Right lobe of liver (tissue), 6 donors: ENCODE measurements around the gene STAT3. TPM values are rescaled to one million over a fixed set of nuclear protein-coding genes. Genes with fewer than 3 reads are reported as not detected.
A peak's percentile ranks its signal among the peaks of the same experiment; 100 is the strongest.
"Not testable (repeated sequence)": the region's sequence is repeated elsewhere in the genome, so short reads cannot be mapped to it uniquely, and the experiment has no call there.

Experiments used
- ATAC-seq, 4 donors: fragments of 200-7000 bp; cut with Tn5 transposase; one replicate each; pipeline ENCODE4 v1.9.1; 2020; ENCODE audit warnings: mild to moderate bottlenecking in 4 of 4, moderate library complexity in 4 of 4
- DNase-seq, 3 donors: peaks; one replicate each; pipeline ENCODE4 v3.0.0-alpha.2; 2020
- H3K27ac ChIP-seq, 3 donors: fragments of 200-600 bp; one replicate each; pipeline ENCODE4 v1.8.0; 2022
- H3K27me3 ChIP-seq, 2 donors: fragments of 200-600 bp; one replicate each; pipeline ENCODE4 v1.8.0; 2022
- H3K36me3 ChIP-seq, 4 donors: fragments of 200-600 bp; sonication (generic) in 1 of 4; one replicate each; pipeline versions ENCODE4 v1.5.1 to v1.8.0; 2017 to 2022; ENCODE audit warnings: control low read depth in 1 of 4
- H3K4me1 ChIP-seq, 4 donors: fragments of 200-600 bp; sonication (generic) in 1 of 4; one replicate each; pipeline versions ENCODE4 v1.5.1 to v1.8.0; 2017 to 2022; ENCODE audit warnings: control low read depth in 1 of 4
- H3K4me3 ChIP-seq, 3 donors: fragments of 200-600 bp; one replicate each; pipeline ENCODE4 v1.8.0; 2022
- H3K9me3 ChIP-seq, 4 donors: fragments of 200-600 bp; sonication (generic) in 1 of 4; one replicate each; pipeline versions ENCODE4 v1.5.1 to v1.8.0; 2017 to 2022; ENCODE audit warnings: control low read depth in 1 of 4
- POLR2A ChIP-seq: fragments of 450-650 bp; IDR thresholded peaks from one replicate; pipeline ENCODE4 v1.6.1; 2017; ENCODE audit warnings: antibody characterized with exemption, mild to moderate bottlenecking
- WGBS: methylation state at CpG from one replicate; pipeline ENCODE4 v1.1.6; 2018; ENCODE audit warnings: low coverage, low lambda C conversion rate; ENCODE audit not compliant: insufficient coverage; ENCODE audit errors: missing lambda C conversion rate; 5-methylcytosine and 5-hydroxymethylcytosine counted together
- intact Hi-C, 2 donors: fragments of 100-400 bp; cut with DNase I; formaldehyde crosslinking; loops; one replicate each; pipeline versions ENCODE4 v1.11.2 to v1.14.1; 2022
- total RNA-seq, 6 experiments: library from RNA; depleted of rRNA in 2 of 6; stranded (reverse); fragments of >200 nt in 2 of 6; fragmentation: NEBNext Ultra II Directional in 3 of 6; extraction: Animal tissue kit (Norgen Biotek cat#: 25700) in 3 of 6; gene quantifications; one replicate each; pipeline versions ENCODE4 v1.1.0 to v1.2.4, GENCODE V29; 2016 to 2023
- TF ChIP-seq, protein P1 (sequence below), 4 donors: fragments of 200-600 bp in 3 of 4; fragments of 450-650 bp in 1 of 4; IDR thresholded peaks; one replicate each; pipeline versions ENCODE4 v1.5.1 to v1.8.0; 2016 to 2022; ENCODE audit warnings: antibody characterized with exemption in 4 of 4, mild to moderate bottlenecking in 2 of 4
- donor health status: DM: no; HTN: yes; CAD: no.
- donor health status: DM: no; HTN: no; CAD: no.
- donor health status: DM: no; HTN: no; CAD: no.
- donor health status: DM: no; HTN: yes; CAD: no.
- donor health status: DM: no; HTN: yes; CAD: no.

Gene STAT3
- total RNA-seq, 6 experiments from 2014 or later, result 108 to 267 (median 208) TPM

DNA sequence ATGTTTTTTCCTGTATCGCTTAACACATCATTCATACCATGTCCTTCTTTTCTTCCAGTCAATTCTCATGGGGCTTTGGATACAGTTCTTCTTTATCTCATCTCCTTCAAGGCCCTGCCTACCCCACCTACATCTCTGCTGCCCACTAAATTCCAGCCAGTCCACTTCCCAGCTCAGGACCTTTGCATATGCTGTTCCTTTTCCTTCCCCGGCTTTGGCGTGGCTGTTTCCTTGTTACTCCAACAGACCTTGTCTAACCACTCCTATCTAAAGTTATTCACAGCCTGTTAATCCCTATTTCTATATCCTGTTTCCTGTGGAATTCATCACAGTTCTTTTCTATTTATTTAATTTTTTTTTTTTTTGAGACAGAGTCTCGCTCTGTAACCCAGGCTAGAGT, 6.6 kb upstream of the STAT3 start:
- ATAC-seq, result peak in 2 of 4 donors; percentile 9 to 42
- H3K27me3 ChIP-seq, result no peaks in the 10 kb centered on the region
- no peaks in the 10 kb centered on the region for H3K9me3 ChIP-seq
- DNase-seq, result no peak
- 81% methylated on average over 4 of the region's 4 CpGs for WGBS
- intact Hi-C loops, result loop anchor here in 1 of 2 donors (10.0 kb wide), 1 partner anchor 50 kb away; no protein-coding TSS in a partner anchor
- H3K27ac ChIP-seq, result no peak overlapping the region
- H3K36me3 ChIP-seq, result no peaks in the 10 kb centered on the region
- TF ChIP-seq POLR2A, result no peak
- TF ChIP-seq, protein P1, sequence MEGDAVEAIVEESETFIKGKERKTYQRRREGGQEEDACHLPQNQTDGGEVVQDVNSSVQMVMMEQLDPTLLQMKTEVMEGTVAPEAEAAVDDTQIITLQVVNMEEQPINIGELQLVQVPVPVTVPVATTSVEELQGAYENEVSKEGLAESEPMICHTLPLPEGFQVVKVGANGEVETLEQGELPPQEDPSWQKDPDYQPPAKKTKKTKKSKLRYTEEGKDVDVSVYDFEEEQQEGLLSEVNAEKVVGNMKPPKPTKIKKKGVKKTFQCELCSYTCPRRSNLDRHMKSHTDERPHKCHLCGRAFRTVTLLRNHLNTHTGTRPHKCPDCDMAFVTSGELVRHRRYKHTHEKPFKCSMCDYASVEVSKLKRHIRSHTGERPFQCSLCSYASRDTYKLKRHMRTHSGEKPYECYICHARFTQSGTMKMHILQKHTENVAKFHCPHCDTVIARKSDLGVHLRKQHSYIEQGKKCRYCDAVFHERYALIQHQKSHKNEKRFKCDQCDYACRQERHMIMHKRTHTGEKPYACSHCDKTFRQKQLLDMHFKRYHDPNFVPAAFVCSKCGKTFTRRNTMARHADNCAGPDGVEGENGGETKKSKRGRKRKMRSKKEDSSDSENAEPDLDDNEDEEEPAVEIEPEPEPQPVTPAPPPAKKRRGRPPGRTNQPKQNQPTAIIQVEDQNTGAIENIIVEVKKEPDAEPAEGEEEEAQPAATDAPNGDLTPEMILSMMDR (IDR thresholded peaks at IDR 0.05), result no peak
- H3K4me1 ChIP-seq, result peaks cover 0 to 7% (median under 1%) of the 10 kb centered on the region in 4 donors
- H3K4me3 ChIP-seq, result no peak overlapping the region

GRCh38 chr17:42392692-42393415, 4.6 kb upstream of the STAT3 start:
- 56% methylated on average over 4 of the region's 4 CpGs for WGBS
- ATAC-seq (no peak), DNase-seq (no peak)
- TF ChIP-seq, protein P1 (IDR thresholded peaks at IDR 0.05), result no peak
- Histone ChIP-seq H3K9me3 (no peaks in the 10 kb centered on the region), H3K27me3 (no peaks in the 10 kb centered on the region), H3K4me1 (peaks cover 0 to 15% (median 5%) of the 10 kb centered on the region in 4 donors), H3K4me3 (no peak overlapping the region), H3K27ac (no peak overlapping the region), H3K36me3 (no peaks in the 10 kb centered on the region)
- intact Hi-C loops, result loop anchor here in 1 of 2 donors (10.0 kb wide), 1 partner anchor 48 kb away; no protein-coding TSS in a partner anchor

DNA sequence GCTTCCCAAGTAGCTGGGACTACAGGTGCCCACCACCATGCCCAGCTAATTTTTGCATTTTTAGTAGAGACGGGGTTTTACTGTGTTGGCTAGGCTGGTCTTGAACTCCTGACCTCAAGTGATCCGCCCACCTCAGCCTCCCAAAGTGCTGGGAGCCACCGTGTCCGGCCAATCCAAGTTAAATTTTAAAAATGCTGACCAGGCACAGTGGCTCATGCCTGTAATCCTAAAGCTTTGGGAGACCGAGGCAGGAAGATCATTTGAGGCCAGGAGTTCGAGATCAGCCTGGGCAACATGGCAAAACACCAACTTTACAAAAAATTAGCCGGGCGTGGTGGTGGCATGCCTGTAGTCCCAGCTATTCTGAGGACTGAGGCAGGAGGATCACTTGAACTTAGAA, 3.2 kb upstream of the STAT3 start:
- intact Hi-C loops, result loop anchor here in 1 of 2 donors (10.0 kb wide), 1 partner anchor 47 kb away; no protein-coding TSS in a partner anchor
- WGBS, result 90% methylated on average over 5 of the region's 8 CpGs
- not testable (repeated sequence) for H3K27ac ChIP-seq

DNA sequence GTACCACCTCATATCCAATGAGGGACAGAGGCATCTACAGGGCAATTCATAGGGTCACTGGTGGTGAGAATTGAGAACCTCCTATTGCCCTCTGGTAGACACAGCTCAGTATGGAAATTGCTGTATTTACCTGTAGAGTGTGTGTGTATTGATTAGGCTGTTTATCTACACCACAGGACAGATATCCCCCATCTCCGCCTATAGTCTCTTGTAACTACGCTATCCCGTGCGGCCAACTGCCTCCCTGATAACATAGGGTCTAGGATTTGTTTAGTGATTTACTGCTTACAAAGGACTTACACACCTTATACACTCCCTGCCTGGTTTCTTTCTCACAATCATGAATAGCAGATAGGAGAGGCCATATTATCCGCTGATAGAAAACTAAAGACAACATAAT, 1.7 kb upstream of the STAT3 start:
- 94% methylated on average over 5 of the region's 5 CpGs for WGBS
- no peaks in the 10 kb centered on the region for H3K27me3 ChIP-seq
- intact Hi-C loops, result loop anchor here in 1 of 2 donors (10.0 kb wide), 1 partner anchor 45 kb away; no protein-coding TSS in a partner anchor
- H3K36me3 ChIP-seq, result no peaks in the 10 kb centered on the region
- DNase-seq (no peak), ATAC-seq (no peak)
- peaks cover 0 to 35% (median 11%) of the 10 kb centered on the region in 4 donors for H3K4me1 ChIP-seq
- H3K27ac ChIP-seq, result peak overlapping the region in 1 of 3 donors; percentile 90
- no peak for TF ChIP-seq POLR2A
- TF ChIP-seq, protein P1 (IDR thresholded peaks at IDR 0.05), result no peak
- no peak overlapping the region for H3K4me3 ChIP-seq
- no peaks in the 10 kb centered on the region for H3K9me3 ChIP-seq

More for the DNA sequence above, 3.2 kb upstream of the STAT3 start:
- not testable (repeated sequence) for H3K9me3 ChIP-seq, H3K27me3 ChIP-seq, H3K4me3 ChIP-seq, H3K36me3 ChIP-seq, ATAC-seq, DNase-seq
- peaks cover 0 to 21% (median 5%) of the 10 kb centered on the region in 4 donors for H3K4me1 ChIP-seq

DNA sequence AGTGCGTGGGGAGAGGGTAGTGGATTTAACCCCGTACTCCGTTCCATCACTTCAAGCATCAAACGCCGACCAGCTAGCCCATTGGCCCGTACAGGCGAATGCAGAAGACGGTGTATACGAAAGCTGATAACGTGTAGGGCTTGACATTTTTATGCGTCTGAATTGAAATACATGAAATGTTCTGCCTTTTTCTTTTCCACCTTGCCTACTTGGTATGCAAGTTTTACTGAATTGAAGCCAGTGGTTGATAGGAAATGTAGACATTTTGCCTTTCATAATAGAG, 834 bp upstream of the STAT3 start:
- peak in 1 of 4 donors; percentile 23 for ATAC-seq
- 12% methylated on average over 10 of the region's 11 CpGs for WGBS
- peaks cover 0 to 42% (median 14%) of the 10 kb centered on the region in 4 donors for H3K4me1 ChIP-seq
- no peaks in the 10 kb centered on the region for H3K9me3 ChIP-seq
- TF ChIP-seq, protein P1 (IDR thresholded peaks at IDR 0.05), result no peak
- no peak for TF ChIP-seq POLR2A
- no peaks in the 10 kb centered on the region for H3K36me3 ChIP-seq
- DNase-seq, result no peak
- peak overlapping the region; percentile 29 to 44 (median 42) for H3K4me3 ChIP-seq
- intact Hi-C loops, result no loop called here
- H3K27ac ChIP-seq, result peak overlapping the region; percentile 87 to 94 (median 90)
- no peaks in the 10 kb centered on the region for H3K27me3 ChIP-seq
